Caco-2 (cell line): ENCODE data around the gene BLNK. TPM values are rescaled to one million over a fixed set of nuclear protein-coding genes. Genes with fewer than 3 reads are reported as not detected.
"Not testable (repeated sequence)": the region's sequence is repeated elsewhere in the genome, so short reads cannot be mapped to it uniquely, and the experiment has no call there.

ENCODE experiments used
- BruUV-seq: library from RNA; stranded (reverse); fragments of 400-500 nt; replicated peaks from 2 replicates; lab custom pipeline; 2021; lab: Mats Ljungman, UMichigan
- CTCF ChIA-PET: fragments of 300-600 bp; sonication (Branson Sonifier 250); formaldehyde crosslinking; loops from one replicate; lab custom pipeline; 2022; ENCODE audit warnings: antibody characterized with exemption; lab: Charles Lee
- POLR2A ChIA-PET: fragments of 300-600 bp; sonication (Branson Sonifier 250); formaldehyde crosslinking; loops from one replicate; lab custom pipeline; 2022; ENCODE audit warnings: antibody characterized with exemption; lab: Charles Lee
- DNase-seq, 2 experiments: peaks; one replicate each; pipeline versions ENCODE4 v3.0.0 to v3.0.0-alpha.2; 2020 to 2022
- H3K27me3 ChIP-seq: replicated peaks from 2 replicates; pipeline ENCODE4 v1.6.0; 2011; ENCODE audit warnings: low read length; ENCODE audit not compliant: control insufficient read depth, insufficient read depth
- H3K36me3 ChIP-seq: 2 replicates; pipeline ENCODE4 v1.5.1; 2011; ENCODE audit warnings: low read length; ENCODE audit not compliant: control insufficient read depth, insufficient read depth
- H3K4me1 ChIP-seq: fragments of 250-450 bp; sonication (Bioruptor Pico); 2 replicates; pipeline ENCODE4 v1.5.1; 2020; ENCODE audit warnings: mild to moderate bottlenecking
- H3K4me3 ChIP-seq: 2 replicates; pipeline ENCODE4 v1.5.1; 2011; ENCODE audit warnings: low read depth, mild to moderate bottlenecking, control low read depth, low read length
- H3K9me3 ChIP-seq: fragments of 250-450 bp; sonication (Bioruptor Pico); 2 replicates; pipeline ENCODE4 v1.5.1; 2020; ENCODE audit warnings: mild to moderate bottlenecking, moderate library complexity
- H3K27ac Mint-ChIP-seq: one replicate; pipeline ENCODE4 v1.8.0; 2022; ENCODE audit warnings: mixed read lengths; ENCODE audit not compliant: unreplicated experiment
- H3K27me3 Mint-ChIP-seq: one replicate; pipeline ENCODE4 v1.8.0; 2022; ENCODE audit warnings: mixed read lengths; ENCODE audit not compliant: insufficient read depth, unreplicated experiment
- H3K36me3 Mint-ChIP-seq: one replicate; pipeline ENCODE4 v1.8.0; 2022; ENCODE audit warnings: mild to moderate bottlenecking, mixed read lengths; ENCODE audit not compliant: insufficient read depth, unreplicated experiment
- H3K4me1 Mint-ChIP-seq: one replicate; pipeline ENCODE4 v1.8.0; 2022; ENCODE audit warnings: low read depth, mixed read lengths; ENCODE audit not compliant: unreplicated experiment
- H3K4me3 Mint-ChIP-seq: one replicate; pipeline ENCODE4 v1.8.0; 2022; ENCODE audit warnings: mild to moderate bottlenecking, moderate library complexity, mixed read lengths; ENCODE audit not compliant: unreplicated experiment
- H3K9me3 Mint-ChIP-seq: one replicate; pipeline ENCODE4 v1.8.0; 2022; ENCODE audit warnings: mixed read lengths; ENCODE audit not compliant: unreplicated experiment
- CTCF ChIP-seq, 2 experiments: fragments of 200-600 bp in 1 of 2; IDR thresholded peaks; 1 replicate in 1 of 2; 2 replicates in 1 of 2; pipeline versions ENCODE4 v1.5.1 to v1.8.0; 2011 to 2022; ENCODE audit warnings: antibody characterized with exemption in 1 of 2, control low read depth in 1 of 2, inconsistent platforms in 1 of 2, low read depth in 1 of 2, low read length in 1 of 2, mild to moderate bottlenecking in 1 of 2, moderate library complexity in 1 of 2; ENCODE audit not compliant: insufficient read depth in 1 of 2, severe bottlenecking in 1 of 2, unreplicated experiment in 1 of 2
- intact Hi-C: fragments of 100-400 bp; cut with micrococcal nuclease; formaldehyde crosslinking; loops from one replicate; pipeline ENCODE4 v1.10.0; 2022; ENCODE audit not compliant: unreplicated experiment
- total RNA-seq: library from RNA; stranded (reverse); gene quantifications from 2 replicates; pipeline ENCODE4 v1.2.3, GENCODE V29; 2022

BLNK gene
- total RNA-seq, 1 experiment from 2014 or later, result 0.36 TPM

GRCh38 chr10:96205580-96205979, 65.8 kb downstream of the BLNK start:
- POLR2A ChIA-PET, result no interaction called here
- Mint-ChIP-seq H3K27ac (no peak overlapping the region), H3K4me1 (no peaks in the 10 kb centered on the region), H3K9me3 (no peaks in the 10 kb centered on the region), H3K27me3 (no peaks in the 10 kb centered on the region), H3K36me3 (no peaks in the 10 kb centered on the region), H3K4me3 (no peak overlapping the region)
- intact Hi-C loops, result no loop called here
- H3K4me1 ChIP-seq, result no peaks in the 10 kb centered on the region
- CTCF ChIA-PET, result no interaction called here
- H3K4me3 ChIP-seq, result no peak overlapping the region
- BruUV-seq, result no TSS peak
- no peaks in the 10 kb centered on the region for H3K36me3 ChIP-seq
- no peak for TF ChIP-seq CTCF (IDR thresholded peaks at IDR 0.05; ENCODE audit: insufficient read depth in 1 of 2, low read depth in 1 of 2, low read length in 1 of 2, severe bottlenecking in 1 of 2, unreplicated experiment in 1 of 2)
- H3K9me3 ChIP-seq, result peaks cover under 1% of the 10 kb centered on the region; the same call in 1 of the 2 replicates
- H3K27me3 ChIP-seq, result no peaks in the 10 kb centered on the region
- no peak for DNase-seq

- ChIA-PET CTCF (interaction anchor here (0.7 kb wide), 1 partner anchor 28 kb away, joined by 5 read pairs; no protein-coding TSS in a partner anchor), POLR2A (no interaction called here)
- H3K9me3 ChIP-seq, result peaks cover 4% of the 10 kb centered on the region; the same call in 1 of the 2 replicates
- no peaks in the 10 kb centered on the region for H3K36me3 ChIP-seq
- H3K27ac Mint-ChIP-seq, result no peak overlapping the region
- no peak overlapping the region for H3K4me3 Mint-ChIP-seq
- no peak overlapping the region for H3K4me3 ChIP-seq
- no peak for DNase-seq
- intact Hi-C loops, result no loop called here
- no peaks in the 10 kb centered on the region for H3K36me3 Mint-ChIP-seq
- no peaks in the 10 kb centered on the region for H3K4me1 Mint-ChIP-seq
- BruUV-seq, result no TSS peak
- no peaks in the 10 kb centered on the region for H3K27me3 Mint-ChIP-seq
- no peak for TF ChIP-seq CTCF (IDR thresholded peaks at IDR 0.05; ENCODE audit: insufficient read depth in 1 of 2, low read depth in 1 of 2, low read length in 1 of 2, severe bottlenecking in 1 of 2, unreplicated experiment in 1 of 2)
- no peaks in the 10 kb centered on the region for H3K9me3 Mint-ChIP-seq
- H3K4me1 ChIP-seq, result no peaks in the 10 kb centered on the region
- H3K27me3 ChIP-seq, result no peaks in the 10 kb centered on the region
These were observed 69.8 kb downstream of the BLNK start for GRCh38 chr10:96201525-96201924.

- POLR2A ChIA-PET, intact Hi-C loops, H3K4me1 Mint-ChIP-seq, BruUV-seq, H3K27ac Mint-ChIP-seq, CTCF ChIA-PET, H3K4me1 ChIP-seq, H3K36me3 ChIP-seq, DNase-seq, H3K27me3 Mint-ChIP-seq, H3K27me3 ChIP-seq, H3K9me3 ChIP-seq, H3K4me3 Mint-ChIP-seq, H3K36me3 Mint-ChIP-seq, H3K4me3 ChIP-seq: not testable (repeated sequence)
- H3K9me3 Mint-ChIP-seq, result peaks cover 20% of the 10 kb centered on the region
These were observed 81.9 kb downstream of the BLNK start for GRCh38 chr10:96189505-96189904.

- Histone ChIP-seq H3K9me3 (no peaks in the 10 kb centered on the region), H3K4me3 (no peak overlapping the region), H3K4me1 (0 out of 2 replicates have a peak, but pooled peaks cover 3% of the 10 kb centered on the region), H3K36me3 (no peaks in the 10 kb centered on the region), H3K27me3 (no peaks in the 10 kb centered on the region)
- BruUV-seq, result no TSS peak
- ChIA-PET POLR2A (no interaction called here), CTCF (no interaction called here)
- Mint-ChIP-seq H3K9me3 (peaks cover 26% of the 10 kb centered on the region), H3K4me3 (no peak overlapping the region), H3K36me3 (no peaks in the 10 kb centered on the region), H3K4me1 (no peaks in the 10 kb centered on the region), H3K27me3 (peaks cover 6% of the 10 kb centered on the region), H3K27ac (no peak overlapping the region)
- intact Hi-C loops, result no loop called here
- DNase-seq, result no peak
- no peak for TF ChIP-seq CTCF (IDR thresholded peaks at IDR 0.05; ENCODE audit: insufficient read depth in 1 of 2, low read depth in 1 of 2, low read length in 1 of 2, severe bottlenecking in 1 of 2, unreplicated experiment in 1 of 2)
These were observed 82.5 kb downstream of the BLNK start for GRCh38 chr10:96188916-96189315.
